ENCODE results near the gene ZNF789.

Gene ZNF789

GRCh38 chr7:99493823-99494222 is 21.1 kb downstream of the ZNF789 start:
- Histone ChIP-seq H3K27me3 (ENCODE audit: control insufficient read depth, insufficient read depth, low read length) (no peaks in the 10 kb centered on the region), H3K27ac (no peak overlapping the region), H3K9ac (no peak overlapping the region), H3K4me2 (ENCODE audit: low read length) (no peak overlapping the region), H3K9me3 (ENCODE audit: control insufficient read depth, low read length) (no peaks in the 10 kb centered on the region), H3K36me3 (ENCODE audit: control insufficient read depth, insufficient read depth, low read length) (no peaks in the 10 kb centered on the region), H3K4me3 (ENCODE audit: low read depth, low read length) (no peak overlapping the region), H3K4me1 (peaks cover 10% of the 10 kb centered on the region), H3K79me2 (peaks cover 44% of the 10 kb centered on the region), H2AFZ (no peak overlapping the region)
- TF ChIP-seq, protein P1, sequence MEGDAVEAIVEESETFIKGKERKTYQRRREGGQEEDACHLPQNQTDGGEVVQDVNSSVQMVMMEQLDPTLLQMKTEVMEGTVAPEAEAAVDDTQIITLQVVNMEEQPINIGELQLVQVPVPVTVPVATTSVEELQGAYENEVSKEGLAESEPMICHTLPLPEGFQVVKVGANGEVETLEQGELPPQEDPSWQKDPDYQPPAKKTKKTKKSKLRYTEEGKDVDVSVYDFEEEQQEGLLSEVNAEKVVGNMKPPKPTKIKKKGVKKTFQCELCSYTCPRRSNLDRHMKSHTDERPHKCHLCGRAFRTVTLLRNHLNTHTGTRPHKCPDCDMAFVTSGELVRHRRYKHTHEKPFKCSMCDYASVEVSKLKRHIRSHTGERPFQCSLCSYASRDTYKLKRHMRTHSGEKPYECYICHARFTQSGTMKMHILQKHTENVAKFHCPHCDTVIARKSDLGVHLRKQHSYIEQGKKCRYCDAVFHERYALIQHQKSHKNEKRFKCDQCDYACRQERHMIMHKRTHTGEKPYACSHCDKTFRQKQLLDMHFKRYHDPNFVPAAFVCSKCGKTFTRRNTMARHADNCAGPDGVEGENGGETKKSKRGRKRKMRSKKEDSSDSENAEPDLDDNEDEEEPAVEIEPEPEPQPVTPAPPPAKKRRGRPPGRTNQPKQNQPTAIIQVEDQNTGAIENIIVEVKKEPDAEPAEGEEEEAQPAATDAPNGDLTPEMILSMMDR (IDR thresholded peaks at IDR 0.05), result no peak

DNA sequence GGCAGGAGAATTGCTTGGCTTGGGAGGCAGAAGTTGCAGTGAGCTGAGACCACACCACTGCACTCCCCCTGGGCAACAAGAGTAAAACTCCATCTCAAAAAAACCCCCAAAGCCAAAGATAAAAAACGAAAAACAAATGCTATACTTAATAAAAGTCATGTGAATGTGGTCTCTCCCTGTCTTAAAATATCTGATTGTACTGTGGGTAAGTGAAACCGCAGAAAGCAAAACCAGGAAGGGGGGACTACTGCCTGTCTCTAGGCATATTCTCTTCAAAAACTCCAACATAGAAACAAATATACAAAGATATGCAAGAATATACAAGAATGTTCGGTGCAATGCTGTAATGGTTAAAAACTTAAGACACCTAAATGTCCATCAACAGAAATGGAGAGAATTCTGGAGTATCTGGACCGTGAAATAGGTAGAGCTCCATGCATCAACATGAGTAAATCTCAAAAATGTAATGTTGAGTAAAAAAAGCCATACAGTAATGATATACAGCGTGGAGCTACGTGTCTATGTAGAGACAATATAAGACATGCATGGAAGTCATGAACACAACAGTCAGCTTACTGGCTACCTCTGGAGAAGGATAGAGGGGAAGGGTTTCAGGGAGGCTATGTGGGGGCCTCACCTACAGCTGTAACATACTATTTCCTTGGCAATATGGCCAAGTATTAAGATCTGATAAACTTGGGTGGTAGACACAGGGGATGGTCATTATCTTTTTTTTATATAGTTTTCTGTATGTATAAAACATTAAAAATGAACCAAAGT is 25.3 kb downstream of the ZNF789 start:
- H3K9ac ChIP-seq, result no peak overlapping the region
- no peaks in the 10 kb centered on the region for H3K9me3 ChIP-seq (ENCODE audit: control insufficient read depth, low read length)
- H3K4me2 ChIP-seq (ENCODE audit: low read length), result peak overlapping the region; percentile 95
- H3K4me1 ChIP-seq, result peaks cover 11% of the 10 kb centered on the region
- H3K79me2 ChIP-seq, result peaks cover 51% of the 10 kb centered on the region
- TF ChIP-seq, protein P1 (IDR thresholded peaks at IDR 0.05), result no peak
- no peaks in the 10 kb centered on the region for H3K36me3 ChIP-seq (ENCODE audit: control insufficient read depth, insufficient read depth, low read length)
- no peak overlapping the region for H3K27ac ChIP-seq
- no peaks in the 10 kb centered on the region for H3K27me3 ChIP-seq (ENCODE audit: control insufficient read depth, insufficient read depth, low read length)
- H2AFZ ChIP-seq, result no peak overlapping the region
- peak overlapping the region; percentile 99 for H3K4me3 ChIP-seq (ENCODE audit: low read depth, low read length)

- no peak overlapping the region for H3K9ac ChIP-seq
These were observed 25.9 kb downstream of the ZNF789 start for GRCh38 chr7:99498546-99498944.

DNA sequence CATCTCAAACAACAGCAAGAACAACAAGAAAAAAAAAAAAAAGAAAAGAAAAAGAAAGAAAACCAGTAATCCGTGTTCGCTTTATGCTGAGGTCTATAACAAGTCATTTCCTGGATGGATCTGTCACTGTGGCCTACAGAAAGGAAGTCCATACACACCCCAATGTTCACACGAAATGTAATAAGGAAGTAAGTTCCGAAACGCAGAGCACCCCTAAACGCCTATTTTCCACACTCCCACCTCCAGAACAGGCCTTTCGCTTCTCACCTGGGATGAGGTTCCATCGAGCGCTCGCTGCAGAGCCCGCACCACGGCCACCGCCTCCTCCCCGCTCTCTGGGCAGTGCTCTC is 26.7 kb downstream of the ZNF789 start:
- Histone ChIP-seq H3K9ac (peak overlapping the region; percentile 44), H2AFZ (peak overlapping the region; percentile 69), H3K27ac (peak overlapping the region; percentile 80), H3K36me3 (ENCODE audit: control insufficient read depth, insufficient read depth, low read length) (no peaks in the 10 kb centered on the region), H3K4me3 (ENCODE audit: low read depth, low read length) (peak overlapping the region; percentile 99), H3K27me3 (ENCODE audit: control insufficient read depth, insufficient read depth, low read length) (no peaks in the 10 kb centered on the region), H3K4me2 (ENCODE audit: low read length) (peak overlapping the region; percentile 95), H3K4me1 (peaks cover 11% of the 10 kb centered on the region), H3K9me3 (ENCODE audit: control insufficient read depth, low read length) (no peaks in the 10 kb centered on the region), H3K79me2 (peaks cover 44% of the 10 kb centered on the region)
- TF ChIP-seq, protein P1 (IDR thresholded peaks at IDR 0.05), result no peak

More at GRCh38 chr7:99498546-99498944, 25.9 kb downstream of the ZNF789 start:
- H3K4me2 ChIP-seq (ENCODE audit: low read length), result peak overlapping the region; percentile 95
- H3K27me3 ChIP-seq (ENCODE audit: control insufficient read depth, insufficient read depth, low read length), result no peaks in the 10 kb centered on the region
- H3K36me3 ChIP-seq (ENCODE audit: control insufficient read depth, insufficient read depth, low read length), result no peaks in the 10 kb centered on the region
- peak overlapping the region; percentile 99 for H3K4me3 ChIP-seq (ENCODE audit: low read depth, low read length)
- TF ChIP-seq, protein P1 (IDR thresholded peaks at IDR 0.05), result no peak
- no peak overlapping the region for H3K27ac ChIP-seq
- peaks cover 11% of the 10 kb centered on the region for H3K4me1 ChIP-seq
- no peak overlapping the region for H2AFZ ChIP-seq
- H3K79me2 ChIP-seq, result peaks cover 50% of the 10 kb centered on the region
- no peaks in the 10 kb centered on the region for H3K9me3 ChIP-seq (ENCODE audit: control insufficient read depth, low read length)

All from parathyroid adenoma (tissue), 2 donors.